Sigmoid colon (tissue), 4 donors: ENCODE results near the gene FREM1.

ENCODE experiments used
- POLR2A ChIP-seq, 2 donors: fragments of 450-650 bp; IDR thresholded peaks; one replicate each; pipeline ENCODE4 v1.6.1; 2016; ENCODE audit warnings: antibody characterized with exemption in 2 of 2, mild to moderate bottlenecking in 2 of 2, moderate library complexity in 2 of 2
- POLR2AphosphoS5 ChIP-seq, 4 donors: sonication (generic); formaldehyde crosslinking; IDR thresholded peaks; one replicate each; pipeline ENCODE4 v1.6.1; 2017; ENCODE audit warnings: antibody characterized with exemption in 4 of 4

DNA sequence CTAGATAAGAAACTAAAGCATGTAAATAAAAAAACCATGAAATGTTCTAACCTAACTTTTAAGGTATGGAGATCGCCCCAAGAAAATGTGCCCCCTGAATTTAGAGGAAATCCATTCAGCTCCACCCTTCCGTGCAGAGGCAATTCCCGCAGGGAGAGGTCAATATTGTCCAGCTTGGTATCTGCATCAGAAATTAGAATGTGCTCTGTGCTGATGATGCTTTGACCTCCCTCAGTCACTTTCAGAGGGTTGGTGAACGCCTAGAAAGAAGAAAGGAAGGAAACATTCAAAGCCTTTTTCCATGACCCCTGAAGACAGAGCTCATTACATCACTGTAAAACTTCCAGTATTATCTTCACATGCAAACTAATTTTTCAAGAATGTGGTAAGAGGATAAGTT lies 91.0 kb downstream of the FREM1 start:
- TF ChIP-seq POLR2A (IDR thresholded peaks at IDR 0.05) (no peak), POLR2AphosphoS5 (IDR thresholded peaks at IDR 0.05) (no peak)
